Measurements from ENCODE around the gene GFER. TPM values are rescaled to one million over a fixed set of nuclear protein-coding genes. Genes with fewer than 3 reads are reported as not detected.

The GFER gene
- total and polyA plus RNA-seq, 9 of the 15 experiments (the other 6 are each of a cell fraction or from before 2014, with no cell fraction given) = 4.3 to 53.7 (median 19.8) TPM

- TF ChIP-seq ZNF354B (CRISPR knock-in tag; IDR thresholded peaks at IDR 0.05) (no peak), FOXJ2 (tag; IDR thresholded peaks at IDR 0.05) (peak; percentile 59; the same call in 1 of the 2 replicates), ZNF282 (CRISPR knock-in tag; IDR thresholded peaks at IDR 0.05) (0 out of 2 replicates have a peak, but pooled peaks have one; percentile 2), SIX5 (IDR thresholded peaks at IDR 0.05; ENCODE audit: borderline replicate concordance in 1 of 2, insufficient read depth in 1 of 2, low read depth in 1 of 2, low read length in 2 of 2) (no peak), ZNF398 (CRISPR knock-in tag; IDR thresholded peaks at IDR 0.05) (no peak), MYNN (IDR thresholded peaks at IDR 0.05) (no peak), MYNN (CRISPR knock-in tag; IDR thresholded peaks at IDR 0.05) (no peak), ZNF347 (CRISPR knock-in tag; IDR thresholded peaks at IDR 0.05; ENCODE audit: low read depth) (no peak), BRD9 (IDR thresholded peaks at IDR 0.05; ENCODE audit: low read depth, partially characterized antibody) (no peak), GATAD2A (IDR thresholded peaks at IDR 0.05) (0 out of 2 replicates have a peak, but pooled peaks have one; percentile 18), NONO (IDR thresholded peaks at IDR 0.05; ENCODE audit: low read depth in 2 of 2, low read length in 1 of 2) (peak; percentile 53 to 81; a peak in 1 of 4 replicates), PTRF (tag; IDR thresholded peaks at IDR 0.05) (no peak), SMAD2 (IDR thresholded peaks at IDR 0.05; ENCODE audit: low read depth, low read length) (no peak), MCM3 (IDR thresholded peaks at IDR 0.05) (no peak), HIVEP1 (CRISPR knock-in tag; IDR thresholded peaks at IDR 0.05) (no peak), RCOR1 (IDR thresholded peaks at IDR 0.05; ENCODE audit: borderline replicate concordance in 1 of 2, low read depth in 2 of 2, low read length in 2 of 2) (0 out of 4 replicates have a peak, but pooled peaks of 1 of the 2 experiments have one; percentile 4), NUFIP1 (IDR thresholded peaks at IDR 0.05; ENCODE audit: partially characterized antibody) (no peak), CHCHD3 (CRISPR knock-in tag; IDR thresholded peaks at IDR 0.05) (peak; percentile 65; the same call in 1 of the 2 replicates), ZNF12 (CRISPR knock-in tag; IDR thresholded peaks at IDR 0.05) (peak; percentile 19; the same call in 1 of the 2 replicates), ETV1 (tag; conservative IDR thresholded peaks at IDR 0.05; ENCODE audit: low read depth) (peak; percentile 35; the same call in 1 of the 2 replicates), HCFC1 (IDR thresholded peaks at IDR 0.05; ENCODE audit: low read depth, low read length) (peak; percentile 80), ZNF75A (CRISPR knock-in tag; IDR thresholded peaks at IDR 0.05) (no peak), BCLAF1 (IDR thresholded peaks at IDR 0.05; ENCODE audit: borderline replicate concordance in 1 of 2, control insufficient read depth in 1 of 2, low read depth in 2 of 2, low read length in 1 of 2) (no peak), IRF2 (CRISPR knock-in tag; IDR thresholded peaks at IDR 0.05) (no peak), TAF1 (IDR thresholded peaks at IDR 0.05; ENCODE audit: control insufficient read depth, extremely low read depth, insufficient read depth, low read length, severe bottlenecking) (peak; percentile 85), PML (IDR thresholded peaks at IDR 0.05; ENCODE audit: low read length) (peak; percentile 78)
Observed at GRCh38 chr16:2009791-2010510, 26.0 kb downstream of the GFER start, which contains the start of gene ZNF598 (continued).
